ENCODE data around the gene ZNF518B.

DNA sequence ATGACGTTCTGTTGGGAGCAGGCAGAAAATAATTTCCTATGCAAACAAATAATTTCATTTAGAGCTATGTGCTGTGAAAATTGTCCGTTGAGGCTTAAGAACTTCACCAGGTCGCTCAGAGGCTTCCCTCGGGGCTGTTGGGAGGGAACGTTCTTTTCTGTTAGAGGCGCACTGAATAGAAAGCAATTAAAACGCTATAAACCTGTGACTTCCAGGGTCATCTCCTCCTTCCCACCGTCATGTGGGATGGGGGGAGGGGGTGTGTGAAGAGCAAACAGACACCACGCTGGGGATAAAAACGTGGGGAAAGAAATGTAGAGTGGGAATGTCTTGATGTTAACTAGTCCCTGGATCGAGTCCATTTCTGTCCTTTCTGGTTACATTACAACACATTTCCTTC lies 35.2 kb upstream of the ZNF518B start:
- no peak for TF ChIP-seq POLR2A (IDR thresholded peaks at IDR 0.05; ENCODE audit: low read depth, low read length)
- TF ChIP-seq POLR2AphosphoS5 (IDR thresholded peaks at IDR 0.05; ENCODE audit: low read depth, low read length) = no peak
